ENCODE data around the gene PDZRN4. TPM values are rescaled to one million over a fixed set of nuclear protein-coding genes. Genes with fewer than 3 reads are reported as not detected.
"Not testable (repeated sequence)": the region's sequence is repeated elsewhere in the genome, so short reads cannot be mapped to it uniquely, and the experiment has no call there.

The PDZRN4 gene
- total and polyA plus RNA-seq, 8 donors: 0.58 to 29.0 (median 2.2) TPM

- no peak for DNase-seq
- no peak overlapping the region for H3K4me3 ChIP-seq
- WGBS, 5 donors: 73 to 88% (median 83%) methylated on average over 2 of the region's 2 CpGs
- no peaks in the 10 kb centered on the region for H3K27me3 ChIP-seq
- no peak overlapping the region for H3K27ac ChIP-seq
- intact Hi-C loops (cut with DNase I; ENCODE audit: low total_unique reads): no loop called here
- H3K36me3 ChIP-seq: no peaks in the 10 kb centered on the region
- no peaks in the 10 kb centered on the region for H3K4me1 ChIP-seq
- TF ChIP-seq CTCF (IDR thresholded peaks at IDR 0.05): no peak
- H3K9me3 ChIP-seq: no peaks in the 10 kb centered on the region
Observed at GRCh38 chr12:41532072-41532471, 344.0 kb downstream of the PDZRN4 start.

GRCh38 chr12:41536813-41537490, 348.8 kb downstream of the PDZRN4 start:
- Histone ChIP-seq H3K4me3 (no peak overlapping the region), H3K27ac (no peak overlapping the region), H3K4me1 (no peaks in the 10 kb centered on the region), H3K9me3 (no peaks in the 10 kb centered on the region), H3K36me3 (no peaks in the 10 kb centered on the region), H3K27me3 (no peaks in the 10 kb centered on the region)
- no peak for TF ChIP-seq CTCF (IDR thresholded peaks at IDR 0.05)
- TF ChIP-seq POLR2AphosphoS5 (IDR thresholded peaks at IDR 0.05): no peak
- no peak for TF ChIP-seq EP300 (IDR thresholded peaks at IDR 0.05)
- TF ChIP-seq POLR2A (IDR thresholded peaks at IDR 0.05): no peak
- WGBS, 5 donors: 78 to 85% (median 83%) methylated on average over 4 of the region's 4 CpGs
- intact Hi-C loops (cut with DNase I; ENCODE audit: low total_unique reads): no loop called here
- no peak for DNase-seq

- 79 to 90% (median 89%) methylated on average over 1 of the region's 1 CpG for whole genome bisulfite sequencing, 5 donors
- Histone ChIP-seq H3K27me3 (no peaks in the 10 kb centered on the region), H3K36me3 (no peaks in the 10 kb centered on the region), H3K9me3 (no peaks in the 10 kb centered on the region), H3K27ac (no peak overlapping the region), H3K4me3 (no peak overlapping the region), H3K4me1 (no peaks in the 10 kb centered on the region)
- intact Hi-C loops (cut with DNase I; ENCODE audit: low total_unique reads): no loop called here
- DNase-seq: no peak
- TF ChIP-seq POLR2AphosphoS5 (IDR thresholded peaks at IDR 0.05) (no peak), POLR2A (IDR thresholded peaks at IDR 0.05) (no peak), CTCF (IDR thresholded peaks at IDR 0.05) (no peak), EP300 (IDR thresholded peaks at IDR 0.05) (no peak)
Observed at GRCh38 chr12:41537522-41537921, 349.4 kb downstream of the PDZRN4 start.

- intact Hi-C loops (cut with DNase I; ENCODE audit: low total_unique reads): no loop called here
- Histone ChIP-seq H3K36me3 (no peaks in the 10 kb centered on the region), H3K27me3 (no peaks in the 10 kb centered on the region), H3K27ac (no peak overlapping the region), H3K9me3 (no peaks in the 10 kb centered on the region), H3K4me3 (no peak overlapping the region), H3K4me1 (peaks cover 0 to 12% (median 8%) of the 10 kb centered on the region in 4 donors)
- TF ChIP-seq POLR2A (IDR thresholded peaks at IDR 0.05) (no peak), POLR2AphosphoS5 (IDR thresholded peaks at IDR 0.05) (no peak), EP300 (IDR thresholded peaks at IDR 0.05) (no peak), CTCF (IDR thresholded peaks at IDR 0.05) (no peak)
- no peak for DNase-seq
- 75 to 94% (median 89%) methylated on average over 6 of the region's 6 CpGs for WGBS, 5 donors
Observed at GRCh38 chr12:41545761-41546160, 357.6 kb downstream of the PDZRN4 start.

- H3K36me3 ChIP-seq; H3K9me3 ChIP-seq; H3K27ac ChIP-seq; intact Hi-C loops (cut with DNase I; ENCODE audit: low total_unique reads); DNase-seq; H3K27me3 ChIP-seq; H3K4me3 ChIP-seq: not testable (repeated sequence)
- WGBS, 5 donors: 24 to 61% (median 50%) methylated on average over 1 of the region's 1 CpG
- H3K4me1 ChIP-seq: peaks cover 0 to 12% (median 8%) of the 10 kb centered on the region in 4 donors
Observed at GRCh38 chr12:41547071-41547470, 359.0 kb downstream of the PDZRN4 start.

Data from stomach (tissue), 9 donors.